Uterus (tissue), 2 donors: Measurements from ENCODE around the gene LRRC59.

Experiments used
- POLR2A ChIP-seq, 2 donors: fragments of 450-650 bp; IDR thresholded peaks; one replicate each; pipeline ENCODE4 v1.6.1; 2016; ENCODE audit warnings: antibody characterized with exemption in 2 of 2, mild to moderate bottlenecking in 1 of 2, moderate library complexity in 1 of 2
- TF ChIP-seq, protein P1 (sequence below), 4 experiments: fragments of 200-600 bp in 2 of 4; fragments of 450-650 bp in 2 of 4; sonication (generic) in 2 of 4; IDR thresholded peaks; one replicate each; pipeline ENCODE4 v1.5.1; 2016 to 2019; ENCODE audit warnings: antibody characterized with exemption in 4 of 4, mild to moderate bottlenecking in 2 of 4, moderate library complexity in 1 of 4

GRCh38 chr17:50440172-50440837, 43.0 kb upstream of the LRRC59 start:
- TF ChIP-seq, protein P1, sequence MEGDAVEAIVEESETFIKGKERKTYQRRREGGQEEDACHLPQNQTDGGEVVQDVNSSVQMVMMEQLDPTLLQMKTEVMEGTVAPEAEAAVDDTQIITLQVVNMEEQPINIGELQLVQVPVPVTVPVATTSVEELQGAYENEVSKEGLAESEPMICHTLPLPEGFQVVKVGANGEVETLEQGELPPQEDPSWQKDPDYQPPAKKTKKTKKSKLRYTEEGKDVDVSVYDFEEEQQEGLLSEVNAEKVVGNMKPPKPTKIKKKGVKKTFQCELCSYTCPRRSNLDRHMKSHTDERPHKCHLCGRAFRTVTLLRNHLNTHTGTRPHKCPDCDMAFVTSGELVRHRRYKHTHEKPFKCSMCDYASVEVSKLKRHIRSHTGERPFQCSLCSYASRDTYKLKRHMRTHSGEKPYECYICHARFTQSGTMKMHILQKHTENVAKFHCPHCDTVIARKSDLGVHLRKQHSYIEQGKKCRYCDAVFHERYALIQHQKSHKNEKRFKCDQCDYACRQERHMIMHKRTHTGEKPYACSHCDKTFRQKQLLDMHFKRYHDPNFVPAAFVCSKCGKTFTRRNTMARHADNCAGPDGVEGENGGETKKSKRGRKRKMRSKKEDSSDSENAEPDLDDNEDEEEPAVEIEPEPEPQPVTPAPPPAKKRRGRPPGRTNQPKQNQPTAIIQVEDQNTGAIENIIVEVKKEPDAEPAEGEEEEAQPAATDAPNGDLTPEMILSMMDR (IDR thresholded peaks at IDR 0.05) = no peak
- TF ChIP-seq POLR2A (IDR thresholded peaks at IDR 0.05) = no peak
